Gastroesophageal sphincter (tissue), 4 donors: ENCODE measurements around the gene UNC119B. TPM values are rescaled to one million over a fixed set of nuclear protein-coding genes. Genes with fewer than 3 reads are reported as not detected.

Experiments
- ATAC-seq: fragments of 150-250 bp; one replicate; pipeline ENCODE4 v1.9.1; 2016; ENCODE audit warnings: mild to moderate bottlenecking, moderate library complexity
- H3K27ac ChIP-seq, 4 donors: fragments of 200-600 bp; sonication (generic) in 3 of 4; 1 replicate in 3 of 4; 2 replicates in 1 of 4; pipeline ENCODE4 v1.5.1; 2016 to 2019
- H3K27me3 ChIP-seq: fragments of 200-600 bp; sonication (generic); one replicate; pipeline ENCODE4 v1.5.1; 2019
- H3K36me3 ChIP-seq, 2 donors: fragments of 200-600 bp; sonication (generic); one replicate each; pipeline ENCODE4 v1.5.1; 2019; ENCODE audit warnings: control low read depth in 1 of 2
- H3K4me1 ChIP-seq, 3 donors: fragments of 200-600 bp; sonication (generic); 1 replicate in 2 of 3; 2 replicates in 1 of 3; pipeline ENCODE4 v1.5.1; 2016 to 2019; ENCODE audit warnings: control low read depth in 2 of 3
- H3K4me3 ChIP-seq, 2 donors: fragments of 200-600 bp; sonication (generic); one replicate each; pipeline ENCODE4 v1.5.1; 2019; ENCODE audit warnings: mild to moderate bottlenecking in 1 of 2, moderate library complexity in 1 of 2
- H3K9me3 ChIP-seq, 3 donors: fragments of 200-600 bp; sonication (generic); one replicate each; pipeline ENCODE4 v1.5.1; 2017 to 2019; ENCODE audit warnings: control low read depth in 2 of 3
- EP300 ChIP-seq: sonication (generic); formaldehyde crosslinking; IDR thresholded peaks from one replicate; pipeline ENCODE4 v1.6.1; 2017; ENCODE audit warnings: antibody characterized with exemption, mild to moderate bottlenecking
- POLR2A ChIP-seq, 2 donors: fragments of 450-650 bp; IDR thresholded peaks; one replicate each; pipeline ENCODE4 v1.6.1; 2017; ENCODE audit warnings: antibody characterized with exemption in 2 of 2, mild to moderate bottlenecking in 2 of 2, moderate library complexity in 1 of 2
- POLR2AphosphoS5 ChIP-seq: sonication (generic); formaldehyde crosslinking; IDR thresholded peaks from one replicate; pipeline ENCODE4 v1.6.1; 2017; ENCODE audit warnings: antibody characterized with exemption
- WGBS, 2 donors: methylation state at CpG; one replicate each; pipeline ENCODE4 v1.1.5; 2018; ENCODE audit warnings: low coverage in 1 of 2; 5-methylcytosine and 5-hydroxymethylcytosine counted together
- total RNA-seq, 4 donors: library from RNA; depleted of rRNA; stranded (reverse); fragments of >200 nt; gene quantifications; one replicate each; pipeline ENCODE4 v1.1.0, GENCODE V29; 2016
- TF ChIP-seq, protein P1 (sequence below), 4 experiments: fragments of 200-600 bp in 2 of 4; fragments of 450-650 bp in 2 of 4; sonication (generic) in 1 of 4; IDR thresholded peaks; one replicate each; pipeline ENCODE4 v1.5.1; 2017 to 2019; ENCODE audit warnings: antibody characterized with exemption in 4 of 4, mild to moderate bottlenecking in 2 of 4, moderate library complexity in 2 of 4

UNC119B gene
- total RNA-seq, 4 donors from 2014 or later = 21.8 to 33.3 (median 27.8) TPM

DNA sequence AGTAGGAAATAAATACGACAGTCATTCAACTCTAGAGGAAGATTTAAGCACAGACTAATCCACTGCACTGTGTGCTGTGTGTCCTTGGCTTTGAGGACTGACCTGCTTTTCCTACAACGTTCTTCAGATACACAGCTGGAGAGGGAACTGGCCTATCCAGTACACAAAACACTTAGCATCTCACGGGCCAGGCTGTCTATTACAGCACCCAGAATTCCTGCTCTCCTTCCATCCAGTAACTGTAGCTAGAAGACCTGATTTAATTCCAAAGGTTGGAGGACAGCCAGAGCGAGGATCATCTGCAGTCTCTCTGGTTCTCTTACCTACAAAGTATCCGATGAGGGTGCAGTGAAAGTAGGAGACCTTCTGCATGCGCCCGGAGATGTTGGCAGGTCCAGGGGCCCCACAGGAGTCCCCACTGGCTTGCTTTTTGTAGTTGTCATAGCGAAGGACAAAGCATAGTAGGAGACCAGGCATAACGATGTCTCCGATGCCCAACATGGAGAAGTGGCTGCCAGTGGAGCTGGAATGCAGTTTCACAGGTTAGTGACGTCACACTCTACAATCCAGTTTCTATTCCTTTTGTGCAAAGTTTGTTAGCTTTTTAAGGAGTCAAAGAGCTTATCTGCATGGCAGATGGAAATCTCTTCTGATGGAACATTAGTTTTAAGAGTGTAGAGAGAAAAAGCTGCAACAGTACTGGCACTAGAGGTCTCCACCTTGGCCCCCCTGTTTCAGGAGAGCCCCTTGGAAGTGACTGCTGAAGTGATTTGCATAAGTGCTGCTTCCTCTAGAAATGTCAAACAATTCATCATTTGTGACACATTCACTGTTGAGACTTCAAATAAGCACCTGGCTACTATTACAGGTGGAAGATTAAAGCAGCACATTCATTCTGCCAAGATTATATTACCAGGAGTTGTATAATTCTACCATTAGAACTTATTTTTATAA is 57.1 kb downstream of the UNC119B start:
- H3K36me3 ChIP-seq = peaks cover 0 to 87% of the 10 kb centered on the region in 2 donors
- TF ChIP-seq, protein P1, sequence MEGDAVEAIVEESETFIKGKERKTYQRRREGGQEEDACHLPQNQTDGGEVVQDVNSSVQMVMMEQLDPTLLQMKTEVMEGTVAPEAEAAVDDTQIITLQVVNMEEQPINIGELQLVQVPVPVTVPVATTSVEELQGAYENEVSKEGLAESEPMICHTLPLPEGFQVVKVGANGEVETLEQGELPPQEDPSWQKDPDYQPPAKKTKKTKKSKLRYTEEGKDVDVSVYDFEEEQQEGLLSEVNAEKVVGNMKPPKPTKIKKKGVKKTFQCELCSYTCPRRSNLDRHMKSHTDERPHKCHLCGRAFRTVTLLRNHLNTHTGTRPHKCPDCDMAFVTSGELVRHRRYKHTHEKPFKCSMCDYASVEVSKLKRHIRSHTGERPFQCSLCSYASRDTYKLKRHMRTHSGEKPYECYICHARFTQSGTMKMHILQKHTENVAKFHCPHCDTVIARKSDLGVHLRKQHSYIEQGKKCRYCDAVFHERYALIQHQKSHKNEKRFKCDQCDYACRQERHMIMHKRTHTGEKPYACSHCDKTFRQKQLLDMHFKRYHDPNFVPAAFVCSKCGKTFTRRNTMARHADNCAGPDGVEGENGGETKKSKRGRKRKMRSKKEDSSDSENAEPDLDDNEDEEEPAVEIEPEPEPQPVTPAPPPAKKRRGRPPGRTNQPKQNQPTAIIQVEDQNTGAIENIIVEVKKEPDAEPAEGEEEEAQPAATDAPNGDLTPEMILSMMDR (IDR thresholded peaks at IDR 0.05) = no peak
- no peak for TF ChIP-seq POLR2AphosphoS5
- no peak for TF ChIP-seq EP300
- no peak for TF ChIP-seq POLR2A (IDR thresholded peaks at IDR 0.05)
- ATAC-seq = no peak
- WGBS, 2 donors = 63 to 78% methylated on average over 4 to 8 of the region's 11 CpGs
- H3K4me1 ChIP-seq = peaks cover 0 to 1% (median 0%) of the 10 kb centered on the region in 3 donors
- H3K27me3 ChIP-seq = no peaks in the 10 kb centered on the region
- no peaks in the 10 kb centered on the region for H3K9me3 ChIP-seq
- H3K27ac ChIP-seq = no peak overlapping the region
- no peak overlapping the region for H3K4me3 ChIP-seq

DNA sequence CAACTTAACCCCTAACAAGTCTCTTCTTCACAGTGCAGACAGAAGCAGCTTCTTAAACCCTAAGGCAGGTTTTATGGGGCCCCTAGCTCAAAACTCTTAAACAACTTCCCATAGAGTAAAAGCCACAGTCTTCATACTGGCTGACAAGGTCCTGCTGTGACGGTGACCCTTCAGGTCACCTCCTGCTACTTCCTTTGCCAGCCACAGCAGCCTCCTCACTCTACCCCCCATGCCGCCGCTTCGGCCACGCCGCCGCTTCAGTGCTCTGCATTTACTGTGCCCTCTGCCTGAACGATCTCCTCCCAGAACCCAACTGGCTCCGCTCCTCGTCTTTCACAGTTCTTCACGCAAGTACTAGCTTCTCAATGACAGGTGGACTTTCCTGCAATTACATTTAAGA is 60.8 kb downstream of the UNC119B start:
- TF ChIP-seq EP300 (no peak), POLR2A (IDR thresholded peaks at IDR 0.05) (no peak), POLR2AphosphoS5 (no peak)
- TF ChIP-seq, protein P1 (IDR thresholded peaks at IDR 0.05) = no peak
- Histone ChIP-seq H3K9me3 (no peaks in the 10 kb centered on the region), H3K36me3 (peaks cover 0 to 61% of the 10 kb centered on the region in 2 donors), H3K4me1 (peaks cover 0 to 5% (median 0%) of the 10 kb centered on the region in 3 donors), H3K4me3 (no peak overlapping the region), H3K27me3 (no peaks in the 10 kb centered on the region), H3K27ac (no peak overlapping the region)
- ATAC-seq = no peak
- 86 to 87% methylated on average over 11 of the region's 11 CpGs for WGBS, 2 donors

Other genes with a start within 250 kb of the UNC119B start
- gene SRSF9, start 240.7 kb upstream of the UNC119B start, total RNA-seq = 10 to 100 TPM; 46.2 to 63.2 (median 49.3) TPM
- gene DYNLL1, start 214.3 kb upstream of the UNC119B start, total RNA-seq = 100 to 1,000 TPM; 179 to 271 (median 229) TPM
- 10 to 100 TPM; 19.3 to 27.6 (median 22.6) TPM for gene COQ5, start 181.3 kb upstream of the UNC119B start, total RNA-seq
- 100 to 1,000 TPM; 134 to 273 (median 161) TPM for gene RNF10, start 176.1 kb upstream of the UNC119B start, total RNA-seq
- gene POP5, start 129.1 kb upstream of the UNC119B start, total RNA-seq = 10 to 100 TPM; 18.2 to 42.0 (median 27.6) TPM
- 1 to 10 TPM in 3 of 4 donors, under 1 TPM in 1; 0.81 to 3.0 (median 1.2) TPM for gene CABP1, start 69.8 kb upstream of the UNC119B start, total RNA-seq
- 10 to 100 TPM; 41.5 to 82.3 (median 56.9) TPM for gene MLEC, start 23.3 kb upstream of the UNC119B start, total RNA-seq
- gene ACADS, start 15.4 kb downstream of the UNC119B start, total RNA-seq = 10 to 100 TPM; 30.5 to 55.1 (median 40.3) TPM
- 10 to 100 TPM; 16.2 to 20.2 (median 19.0) TPM for gene SPPL3, start 193.9 kb downstream of the UNC119B start, total RNA-seq